Esophagus muscularis mucosa (tissue), 4 donors: Measurements from ENCODE around the gene DDX11. TPM values are rescaled to one million over a fixed set of nuclear protein-coding genes. Genes with fewer than 3 reads are reported as not detected.
"Not testable (repeated sequence)": the region's sequence is repeated elsewhere in the genome, so short reads cannot be mapped to it uniquely, and the experiment has no call there.

Source experiments
- DNase-seq: peaks from one replicate; pipeline ENCODE4 v3.0.0-alpha.2; 2017; ENCODE audit errors: extremely low spot score
- H3K27ac ChIP-seq, 4 donors: fragments of 200-600 bp; sonication (generic); replicated peaks in 1 of 4; 1 replicate in 3 of 4; 2 replicates in 1 of 4; pipeline ENCODE4 v1.5.1; 2016 to 2019; ENCODE audit warnings: mild to moderate bottlenecking in 1 of 4
- H3K27me3 ChIP-seq, 4 donors: fragments of 200-600 bp; sonication (generic); one replicate each; pipeline versions ENCODE4 v1.5.1 to v1.6.0; 2016 to 2019
- H3K36me3 ChIP-seq, 4 donors: fragments of 200-600 bp; sonication (generic); one replicate each; pipeline ENCODE4 v1.5.1; 2016 to 2019
- H3K4me1 ChIP-seq, 4 donors: fragments of 200-600 bp; sonication (generic); one replicate each; pipeline ENCODE4 v1.5.1; 2016 to 2019
- H3K4me3 ChIP-seq, 4 donors: fragments of 200-600 bp; sonication (generic); 1 replicate in 2 of 4; 2 replicates in 2 of 4; pipeline ENCODE4 v1.5.1; 2016 to 2019; ENCODE audit warnings: mild to moderate bottlenecking in 4 of 4, moderate library complexity in 1 of 4
- H3K9me3 ChIP-seq, 4 donors: fragments of 200-600 bp; sonication (generic); 1 replicate in 3 of 4; 2 replicates in 1 of 4; pipeline ENCODE4 v1.5.1; 2016 to 2019
- CTCF ChIP-seq, 3 experiments: fragments of 200-600 bp in 2 of 3; fragments of 450-650 bp in 1 of 3; sonication (generic) in 2 of 3; IDR thresholded peaks; one replicate each; pipeline ENCODE4 v1.5.1; 2017 to 2019; ENCODE audit warnings: antibody characterized with exemption in 3 of 3, mild to moderate bottlenecking in 2 of 3, moderate library complexity in 1 of 3
- EP300 ChIP-seq: sonication (generic); formaldehyde crosslinking; IDR thresholded peaks from one replicate; pipeline ENCODE4 v1.6.1; 2017; ENCODE audit warnings: antibody characterized with exemption
- POLR2A ChIP-seq: fragments of 450-650 bp; IDR thresholded peaks from one replicate; pipeline ENCODE4 v1.6.1; 2017; ENCODE audit warnings: antibody characterized with exemption, moderate library complexity, mild to moderate bottlenecking, low read depth
- POLR2AphosphoS5 ChIP-seq, 2 donors: sonication (generic); formaldehyde crosslinking; IDR thresholded peaks; one replicate each; pipeline ENCODE4 v1.6.1; 2017; ENCODE audit warnings: antibody characterized with exemption in 2 of 2
- WGBS: methylation state at CpG from one replicate; pipeline ENCODE4 v1.1.5; 2018; 5-methylcytosine and 5-hydroxymethylcytosine counted together
- intact Hi-C: fragments of 100-400 bp; cut with DNase I; formaldehyde crosslinking; loops from one replicate; pipeline ENCODE4 v1.15.1; 2023
- total RNA-seq, 4 donors: library from RNA; depleted of rRNA; stranded (reverse); fragments of >200 nt; gene quantifications; one replicate each; pipeline versions ENCODE4 v1.1.0 to v1.2.1, GENCODE V29; 2016

DDX11 gene
- total RNA-seq, result 10 to 100 TPM in 3 of 4 donors, 1 to 10 TPM in 1; 5.9 to 18.7 (median 12.7) TPM

- H3K36me3 ChIP-seq, H3K9me3 ChIP-seq, H3K27me3 ChIP-seq, intact Hi-C loops: not testable (repeated sequence)
- peak; percentile 96 for DNase-seq
- Histone ChIP-seq H3K4me3 (peak within 1 kb of the TSS; percentile 61 to 81 (median 72)), H3K4me1 (peaks cover 5 to 14% (median 13%) of the 10 kb centered on the region in 4 donors), H3K27ac (peak within 1 kb of the TSS; percentile 51 to 93 (median 86))
- 0% methylated on average over 44 of the region's 58 CpGs for WGBS
- TF ChIP-seq POLR2AphosphoS5 (IDR thresholded peaks at IDR 0.05), result peak; percentile 52 to 68
Observed at GRCh38 chr12:31073527-31074332, at the start of gene DDX11. TSS of gene DDX11 (plus strand) at chr12:31073860. CDS start at chr12:31078394, 4,534 bp downstream.

GRCh38 chr12:31026202-31026601, 47.5 kb upstream of the DDX11 start:
- Histone ChIP-seq H3K36me3 (no peaks in the 10 kb centered on the region), H3K4me1 (peaks cover 0 to 8% (median 0%) of the 10 kb centered on the region in 4 donors), H3K27ac (no peak overlapping the region), H3K9me3 (no peaks in the 10 kb centered on the region), H3K27me3 (no peaks in the 10 kb centered on the region), H3K4me3 (no peak overlapping the region)
- no peak for TF ChIP-seq POLR2A
- no peak for TF ChIP-seq CTCF (IDR thresholded peaks at IDR 0.05)
- no peak for TF ChIP-seq POLR2AphosphoS5 (IDR thresholded peaks at IDR 0.05)
- TF ChIP-seq EP300, result no peak
- DNase-seq, result no peak
- intact Hi-C loops, result no loop called here
- 98% methylated on average over 7 of the region's 7 CpGs for WGBS

- intact Hi-C loops, H3K27ac ChIP-seq: not testable (repeated sequence)
- 97% methylated on average over 4 of the region's 5 CpGs for WGBS
Observed at GRCh38 chr12:31027006-31027405, 46.7 kb upstream of the DDX11 start.

GRCh38 chr12:31029468-31029867, 44.2 kb upstream of the DDX11 start:
- TF ChIP-seq POLR2AphosphoS5 (IDR thresholded peaks at IDR 0.05) (no peak), EP300 (no peak), POLR2A (no peak), CTCF (IDR thresholded peaks at IDR 0.05) (no peak)
- no peak for DNase-seq
- H3K27me3 ChIP-seq, result no peaks in the 10 kb centered on the region
- no peaks in the 10 kb centered on the region for H3K9me3 ChIP-seq
- no peak overlapping the region for H3K27ac ChIP-seq
- no peaks in the 10 kb centered on the region for H3K36me3 ChIP-seq
- no peak overlapping the region for H3K4me3 ChIP-seq
- intact Hi-C loops, result no loop called here
- H3K4me1 ChIP-seq, result peaks cover 0 to 15% (median 0%) of the 10 kb centered on the region in 4 donors
- WGBS, result 79% methylated on average over 11 of the region's 11 CpGs

More at GRCh38 chr12:31027006-31027405, 46.7 kb upstream of the DDX11 start:
- not testable (repeated sequence) for DNase-seq, H3K4me3 ChIP-seq, H3K9me3 ChIP-seq, H3K4me1 ChIP-seq, H3K36me3 ChIP-seq, H3K27me3 ChIP-seq

GRCh38 chr12:31029916-31030562, 43.6 kb upstream of the DDX11 start:
- no peak for DNase-seq
- Histone ChIP-seq H3K4me1 (peaks cover 0 to 15% (median 0%) of the 10 kb centered on the region in 4 donors), H3K4me3 (no peak overlapping the region), H3K9me3 (no peaks in the 10 kb centered on the region), H3K27ac (no peak overlapping the region), H3K36me3 (no peaks in the 10 kb centered on the region), H3K27me3 (no peaks in the 10 kb centered on the region)
- intact Hi-C loops, result no loop called here
- 71% methylated on average over 6 of the region's 6 CpGs for WGBS
- TF ChIP-seq POLR2A (no peak), CTCF (IDR thresholded peaks at IDR 0.05) (no peak), EP300 (no peak), POLR2AphosphoS5 (IDR thresholded peaks at IDR 0.05) (no peak)
